Coronary artery (tissue), 2 donors: ENCODE data around the gene PPDPF.

Experiments
- DNase-seq: peaks from one replicate; pipeline ENCODE4 v3.0.0-alpha.2; 2017; ENCODE audit warnings: low spot score
- H3K27ac ChIP-seq, 2 donors: fragments of 200-600 bp; sonication (generic); one replicate each; pipeline ENCODE4 v1.5.1; 2016 to 2019
- H3K4me3 ChIP-seq: fragments of 200-600 bp; sonication (generic); 2 replicates; pipeline ENCODE4 v1.5.1; 2016; ENCODE audit warnings: mild to moderate bottlenecking, moderate library complexity
- CTCF ChIP-seq: fragments of 200-600 bp; sonication (generic); IDR thresholded peaks from one replicate; pipeline ENCODE4 v1.5.1; 2019; ENCODE audit warnings: antibody characterized with exemption

PPDPF gene

GRCh38 chr20:63494084-63494419 is 26.5 kb upstream of the PPDPF start:
- Histone ChIP-seq H3K4me3 (no peak overlapping the region), H3K27ac (no peak overlapping the region)
- TF ChIP-seq CTCF: no peak
- DNase-seq: no peak

GRCh38 chr20:63494420-63495166 is 26.0 kb upstream of the PPDPF start:
- no peak for TF ChIP-seq CTCF
- Histone ChIP-seq H3K27ac (no peak overlapping the region), H3K4me3 (no peak overlapping the region)
- DNase-seq: no peak

- DNase-seq: no peak
- TF ChIP-seq CTCF: no peak
- Histone ChIP-seq H3K4me3 (no peak overlapping the region), H3K27ac (no peak overlapping the region)
Observed at GRCh38 chr20:63495167-63495720, 25.3 kb upstream of the PPDPF start.

- H3K4me3 ChIP-seq: peak overlapping the region; percentile 65
- no peak for DNase-seq
- peak; percentile 96 for TF ChIP-seq CTCF
- no peak overlapping the region for H3K27ac ChIP-seq
Observed at GRCh38 chr20:63495741-63496595, 24.6 kb upstream of the PPDPF start.

- no peak for DNase-seq
- Histone ChIP-seq H3K27ac (no peak overlapping the region), H3K4me3 (peak overlapping the region; percentile 65)
- no peak for TF ChIP-seq CTCF
Observed at GRCh38 chr20:63496596-63497120, 23.9 kb upstream of the PPDPF start.

- no peak for TF ChIP-seq CTCF
- Histone ChIP-seq H3K27ac (no peak overlapping the region), H3K4me3 (peak overlapping the region; percentile 73)
- DNase-seq: no peak
Observed at GRCh38 chr20:63497138-63497945, 23.2 kb upstream of the PPDPF start.
